Lower leg skin (tissue), 3 donors: ENCODE measurements around the gene ZBTB18.

Experiments
- POLR2A ChIP-seq, 2 donors: fragments of 450-650 bp; IDR thresholded peaks; one replicate each; pipeline ENCODE4 v1.6.1; 2016 to 2017; ENCODE audit warnings: antibody characterized with exemption in 2 of 2, mild to moderate bottlenecking in 1 of 2, moderate library complexity in 1 of 2
- TF ChIP-seq, protein P1 (sequence below), 3 donors: fragments of 450-650 bp; IDR thresholded peaks; one replicate each; pipeline ENCODE4 v1.5.1; 2016; ENCODE audit warnings: antibody characterized with exemption in 3 of 3, mild to moderate bottlenecking in 3 of 3, moderate library complexity in 2 of 3

- TF ChIP-seq, protein P1, sequence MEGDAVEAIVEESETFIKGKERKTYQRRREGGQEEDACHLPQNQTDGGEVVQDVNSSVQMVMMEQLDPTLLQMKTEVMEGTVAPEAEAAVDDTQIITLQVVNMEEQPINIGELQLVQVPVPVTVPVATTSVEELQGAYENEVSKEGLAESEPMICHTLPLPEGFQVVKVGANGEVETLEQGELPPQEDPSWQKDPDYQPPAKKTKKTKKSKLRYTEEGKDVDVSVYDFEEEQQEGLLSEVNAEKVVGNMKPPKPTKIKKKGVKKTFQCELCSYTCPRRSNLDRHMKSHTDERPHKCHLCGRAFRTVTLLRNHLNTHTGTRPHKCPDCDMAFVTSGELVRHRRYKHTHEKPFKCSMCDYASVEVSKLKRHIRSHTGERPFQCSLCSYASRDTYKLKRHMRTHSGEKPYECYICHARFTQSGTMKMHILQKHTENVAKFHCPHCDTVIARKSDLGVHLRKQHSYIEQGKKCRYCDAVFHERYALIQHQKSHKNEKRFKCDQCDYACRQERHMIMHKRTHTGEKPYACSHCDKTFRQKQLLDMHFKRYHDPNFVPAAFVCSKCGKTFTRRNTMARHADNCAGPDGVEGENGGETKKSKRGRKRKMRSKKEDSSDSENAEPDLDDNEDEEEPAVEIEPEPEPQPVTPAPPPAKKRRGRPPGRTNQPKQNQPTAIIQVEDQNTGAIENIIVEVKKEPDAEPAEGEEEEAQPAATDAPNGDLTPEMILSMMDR (IDR thresholded peaks at IDR 0.05): no peak
- TF ChIP-seq POLR2A (IDR thresholded peaks at IDR 0.05): no peak
Measured at GRCh38 chr1:244096066-244096610, 45.1 kb downstream of the ZBTB18 start.
